ENCODE data around the gene LRRC25. TPM values are rescaled to one million over a fixed set of nuclear protein-coding genes. Genes with fewer than 3 reads are reported as not detected.

The LRRC25 gene
- total RNA-seq, 1 experiment from 2014 or later, result not detected

DNA sequence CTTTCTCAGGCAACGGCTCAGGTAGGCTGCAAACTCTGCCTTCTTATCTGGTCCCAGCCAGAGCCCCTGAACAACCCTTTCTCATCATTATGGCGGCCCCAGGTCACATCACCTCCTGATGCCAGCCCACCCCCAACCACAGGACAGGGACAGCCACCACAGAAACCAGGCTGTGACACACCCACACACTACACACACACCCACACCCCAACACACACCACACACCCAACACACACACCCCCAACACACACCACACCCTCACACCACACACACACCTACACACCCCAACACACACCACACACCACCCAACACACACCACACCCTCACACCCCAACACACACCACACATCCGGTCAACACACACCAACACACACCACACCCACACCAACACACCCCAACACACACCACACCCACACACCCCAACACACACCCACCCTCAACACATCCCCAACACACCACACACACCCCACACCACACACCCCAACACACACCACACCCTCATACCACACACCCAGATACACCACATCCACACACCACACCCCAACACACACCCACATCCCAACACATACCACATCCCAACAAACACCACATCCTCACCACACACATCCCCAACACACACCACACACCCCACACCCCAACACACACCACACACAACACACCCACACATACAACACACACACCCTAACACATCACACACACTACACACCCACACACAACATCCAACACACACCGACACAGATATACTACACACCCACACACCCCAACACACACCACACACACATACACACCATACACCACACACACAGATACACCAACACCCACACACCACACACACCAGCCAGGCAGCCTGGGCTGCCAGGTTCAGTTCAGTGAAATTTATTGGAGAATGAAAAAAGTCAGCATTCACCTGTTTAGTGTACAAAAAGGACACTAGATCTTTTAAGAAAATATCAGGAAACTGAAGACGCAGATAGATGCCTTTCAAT, 44.7 kb upstream of the LRRC25 start:
- ChIA-PET POLR2A (ENCODE audit: unreplicated experiment) (interaction anchor here (0.6 kb wide), 1 partner anchor 931 kb away, joined by 3 read pairs; the partner anchor contains the start of gene PGLS), CTCF (no interaction called here)
- intact Hi-C loops (cut with micrococcal nuclease), result no loop called here
- no peaks in the 10 kb centered on the region for H3K9me3 ChIP-seq (ENCODE audit: low read length)
- H3K27ac ChIP-seq (ENCODE audit: low read length), result no peak overlapping the region
- no peak overlapping the region for H2AFZ ChIP-seq (ENCODE audit: low read length)
- H3K36me3 ChIP-seq (ENCODE audit: low read depth, low read length), result peaks cover 16% of the 10 kb centered on the region; the same call in 1 of the 2 replicates
- no peaks in the 10 kb centered on the region for H4K20me1 ChIP-seq (ENCODE audit: low read length)
- DNase-seq (no peak), ATAC-seq (no peak)
- no peak overlapping the region for H3K4me2 ChIP-seq (ENCODE audit: low read length)
- TF ChIP-seq, protein P1, sequence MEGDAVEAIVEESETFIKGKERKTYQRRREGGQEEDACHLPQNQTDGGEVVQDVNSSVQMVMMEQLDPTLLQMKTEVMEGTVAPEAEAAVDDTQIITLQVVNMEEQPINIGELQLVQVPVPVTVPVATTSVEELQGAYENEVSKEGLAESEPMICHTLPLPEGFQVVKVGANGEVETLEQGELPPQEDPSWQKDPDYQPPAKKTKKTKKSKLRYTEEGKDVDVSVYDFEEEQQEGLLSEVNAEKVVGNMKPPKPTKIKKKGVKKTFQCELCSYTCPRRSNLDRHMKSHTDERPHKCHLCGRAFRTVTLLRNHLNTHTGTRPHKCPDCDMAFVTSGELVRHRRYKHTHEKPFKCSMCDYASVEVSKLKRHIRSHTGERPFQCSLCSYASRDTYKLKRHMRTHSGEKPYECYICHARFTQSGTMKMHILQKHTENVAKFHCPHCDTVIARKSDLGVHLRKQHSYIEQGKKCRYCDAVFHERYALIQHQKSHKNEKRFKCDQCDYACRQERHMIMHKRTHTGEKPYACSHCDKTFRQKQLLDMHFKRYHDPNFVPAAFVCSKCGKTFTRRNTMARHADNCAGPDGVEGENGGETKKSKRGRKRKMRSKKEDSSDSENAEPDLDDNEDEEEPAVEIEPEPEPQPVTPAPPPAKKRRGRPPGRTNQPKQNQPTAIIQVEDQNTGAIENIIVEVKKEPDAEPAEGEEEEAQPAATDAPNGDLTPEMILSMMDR (conservative IDR thresholded peaks at IDR 0.05; ENCODE audit: low read depth, low read length), result no peak
- TF ChIP-seq EZH2 (IDR thresholded peaks at IDR 0.05; ENCODE audit: low read length, unreplicated experiment), result no peak
- no peak for TF ChIP-seq EZH2phosphoT487 (IDR thresholded peaks at IDR 0.05; ENCODE audit: borderline replicate concordance, low read length)
- H3K79me2 ChIP-seq (ENCODE audit: low read length), result no peaks in the 10 kb centered on the region
- H3K27me3 ChIP-seq (ENCODE audit: low read length), result no peaks in the 10 kb centered on the region
- H3K4me1 ChIP-seq (ENCODE audit: insufficient read depth, low read length), result no peaks in the 10 kb centered on the region
- H3K9ac ChIP-seq (ENCODE audit: low read length), result no peak overlapping the region
- no peaks in the 10 kb centered on the region for H3F3A ChIP-seq (ENCODE audit: low read length, unreplicated experiment)
- H3K9me2 ChIP-seq (replicated peaks; ENCODE audit: low read length), result no peaks in the 10 kb centered on the region
- no peak overlapping the region for H3K4me3 ChIP-seq (ENCODE audit: low read length)
- BruUV-seq (replicated peaks), result no TSS peak

DNA sequence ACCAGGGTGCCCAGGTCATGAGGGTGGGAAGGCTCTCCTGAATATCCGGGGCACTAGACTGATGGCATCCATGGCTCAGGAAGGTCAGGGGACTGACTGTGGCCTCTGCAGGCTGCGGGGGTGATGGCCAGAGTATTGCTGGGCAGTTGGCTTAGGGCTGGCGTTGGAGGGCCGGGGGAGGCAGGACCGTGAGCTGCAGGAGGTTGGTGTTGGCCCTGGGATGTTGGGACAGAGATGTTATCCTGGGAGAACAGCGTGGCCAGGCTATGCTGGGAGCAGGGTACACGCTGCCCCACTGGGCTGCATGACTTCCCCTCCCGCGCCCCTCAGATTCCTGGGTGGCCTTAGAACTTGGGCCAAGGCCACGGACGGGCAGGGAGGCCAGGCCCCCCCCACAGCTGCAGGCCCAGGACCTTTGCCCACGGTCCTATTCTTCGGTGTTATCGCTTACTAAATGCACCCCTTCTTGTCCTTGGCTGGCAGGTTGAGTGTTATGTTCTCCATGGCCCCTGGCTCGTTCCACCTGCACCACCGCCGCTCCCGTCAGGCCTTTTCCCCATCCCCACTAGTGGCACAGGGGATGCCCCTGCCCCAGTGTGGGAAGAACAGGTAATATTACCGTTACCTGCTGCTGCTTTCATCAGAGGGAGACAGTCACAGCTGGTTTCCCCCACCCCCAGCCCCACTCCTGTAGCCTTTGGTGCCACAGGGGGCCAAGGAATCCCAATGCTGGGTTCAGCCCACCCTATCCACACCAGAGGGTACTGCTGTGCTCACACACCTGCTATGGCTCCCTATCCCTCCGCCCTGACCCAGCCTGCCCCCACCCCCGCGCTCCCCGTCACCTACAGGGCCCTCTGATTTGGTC, 43.7 kb upstream of the LRRC25 start:
- ChIA-PET POLR2A (ENCODE audit: unreplicated experiment) (no interaction called here), CTCF (no interaction called here)
- no peak overlapping the region for H3K9ac ChIP-seq (ENCODE audit: low read length)
- no TSS peak for BruUV-seq (replicated peaks)
- no peak overlapping the region for H3K4me3 ChIP-seq (ENCODE audit: low read length)
- no peaks in the 10 kb centered on the region for H3F3A ChIP-seq (ENCODE audit: low read length, unreplicated experiment)
- DNase-seq, result no peak
- no peak for ATAC-seq
- no peaks in the 10 kb centered on the region for H3K4me1 ChIP-seq (ENCODE audit: insufficient read depth, low read length)
- H4K20me1 ChIP-seq (ENCODE audit: low read length), result no peaks in the 10 kb centered on the region
- H3K9me3 ChIP-seq (ENCODE audit: low read length), result no peaks in the 10 kb centered on the region
- intact Hi-C loops (cut with micrococcal nuclease), result no loop called here
- H3K79me2 ChIP-seq (ENCODE audit: low read length), result no peaks in the 10 kb centered on the region
- no peak overlapping the region for H2AFZ ChIP-seq (ENCODE audit: low read length)
- peaks cover 10% of the 10 kb centered on the region; the same call in 1 of the 2 replicates for H3K36me3 ChIP-seq (ENCODE audit: low read depth, low read length)
- no peak overlapping the region for H3K27ac ChIP-seq (ENCODE audit: low read length)
- H3K9me2 ChIP-seq (replicated peaks; ENCODE audit: low read length), result no peaks in the 10 kb centered on the region
- H3K27me3 ChIP-seq (ENCODE audit: low read length), result no peaks in the 10 kb centered on the region
- no peak overlapping the region for H3K4me2 ChIP-seq (ENCODE audit: low read length)
- TF ChIP-seq EZH2 (IDR thresholded peaks at IDR 0.05; ENCODE audit: low read length, unreplicated experiment) (no peak), EZH2phosphoT487 (IDR thresholded peaks at IDR 0.05; ENCODE audit: borderline replicate concordance, low read length) (no peak)
- TF ChIP-seq, protein P1 (conservative IDR thresholded peaks at IDR 0.05; ENCODE audit: low read depth, low read length), result no peak
